Neural progenitor cell (in vitro differentiated cells): ENCODE measurements around the gene NRM. TPM values are rescaled to one million over a fixed set of nuclear protein-coding genes. Genes with fewer than 3 reads are reported as not detected.

ENCODE experiments used
- DNase-seq: peaks from one replicate; pipeline ENCODE4 v3.0.0-alpha.2; 2016; ENCODE audit warnings: low spot score
- H2AFZ ChIP-seq: fragments of 200-600 bp; sonication (generic); replicated peaks from 2 replicates; pipeline ENCODE4 v1.6.1; 2016; ENCODE audit warnings: antibody characterized with exemption
- H3F3A ChIP-seq: fragments of 200-600 bp; sonication (generic); 2 replicates; pipeline ENCODE4 v1.6.1; 2016; ENCODE audit warnings: antibody characterized with exemption, low read depth
- H3K27ac ChIP-seq: fragments of 200-600 bp; sonication (generic); 2 replicates; pipeline ENCODE4 v1.5.1; 2016; ENCODE audit warnings: mild to moderate bottlenecking
- H3K27me3 ChIP-seq: fragments of 200-600 bp; sonication (generic); 2 replicates; pipeline ENCODE4 v1.6.1; 2016; ENCODE audit warnings: mild to moderate bottlenecking, moderate library complexity
- H3K36me3 ChIP-seq: fragments of 200-600 bp; sonication (generic); 2 replicates; pipeline ENCODE4 v1.5.1; 2016
- H3K4me1 ChIP-seq: fragments of 200-600 bp; sonication (generic); 2 replicates; pipeline ENCODE4 v1.6.1; 2016; ENCODE audit warnings: mixed run types
- H3K4me2 ChIP-seq: fragments of 200-600 bp; sonication (generic); 2 replicates; pipeline ENCODE4 v1.6.1; 2016
- H3K4me3 ChIP-seq: fragments of 200-600 bp; sonication (generic); 2 replicates; pipeline ENCODE4 v1.5.1; 2016
- H3K79me2 ChIP-seq: fragments of 200-600 bp; sonication (generic); 2 replicates; pipeline ENCODE4 v1.6.1; 2016; ENCODE audit warnings: low read depth
- H3K9ac ChIP-seq: fragments of 200-600 bp; sonication (generic); 2 replicates; pipeline ENCODE4 v1.6.1; 2016
- H3K9me3 ChIP-seq: fragments of 200-600 bp; sonication (generic); 2 replicates; pipeline ENCODE4 v1.5.1; 2016; ENCODE audit warnings: low read depth
- H4K20me1 ChIP-seq: fragments of 200-600 bp; sonication (generic); 2 replicates; pipeline ENCODE4 v1.6.1; 2016; ENCODE audit warnings: low read depth
- H3K27ac Mint-ChIP-seq: 3 replicates; pipeline ENCODE4 v1.8.0; 2021; ENCODE audit warnings: mixed read lengths
- H3K27me3 Mint-ChIP-seq: 2 replicates; pipeline ENCODE4 v1.8.0; 2022; ENCODE audit warnings: low read depth, mild to moderate bottlenecking, inconsistent platforms, moderate library complexity, mixed read lengths; ENCODE audit not compliant: insufficient read depth
- H3K36me3 Mint-ChIP-seq: 3 replicates; pipeline ENCODE4 v1.8.0; 2021; ENCODE audit warnings: mixed read lengths
- H3K4me1 Mint-ChIP-seq: 3 replicates; pipeline ENCODE4 v1.8.0; 2021; ENCODE audit warnings: mixed read lengths
- H3K4me3 Mint-ChIP-seq: 3 replicates; pipeline ENCODE4 v1.8.0; 2021; ENCODE audit warnings: mild to moderate bottlenecking, moderate library complexity, mixed read lengths
- H3K9me3 Mint-ChIP-seq: 3 replicates; pipeline ENCODE4 v1.8.0; 2020; ENCODE audit warnings: mixed read lengths
- EZH2 ChIP-seq: fragments of 200-600 bp; sonication (generic); IDR thresholded peaks from 2 replicates; pipeline ENCODE4 v1.6.1; 2017; ENCODE audit warnings: antibody characterized with exemption, mild to moderate bottlenecking, moderate library complexity
- EZH2phosphoT487 ChIP-seq: fragments of 200-600 bp; sonication (generic); IDR thresholded peaks from 2 replicates; pipeline ENCODE4 v1.6.1; 2017; ENCODE audit warnings: antibody characterized with exemption
- total RNA-seq: library from RNA; depleted of rRNA; stranded (reverse); fragments of >200 nt; gene quantifications from 2 replicates; pipeline ENCODE4 v1.2.3, GENCODE V29; 2015; ENCODE audit warnings: low replicate concordance
- TF ChIP-seq, protein P1 (sequence below): fragments of 200-600 bp; sonication (generic); IDR thresholded peaks from 2 replicates; pipeline ENCODE4 v1.5.1; 2017; ENCODE audit warnings: antibody characterized with exemption, mild to moderate bottlenecking

The NRM gene
- total RNA-seq, 1 donor from 2014 or later = 12.4 TPM

DNA sequence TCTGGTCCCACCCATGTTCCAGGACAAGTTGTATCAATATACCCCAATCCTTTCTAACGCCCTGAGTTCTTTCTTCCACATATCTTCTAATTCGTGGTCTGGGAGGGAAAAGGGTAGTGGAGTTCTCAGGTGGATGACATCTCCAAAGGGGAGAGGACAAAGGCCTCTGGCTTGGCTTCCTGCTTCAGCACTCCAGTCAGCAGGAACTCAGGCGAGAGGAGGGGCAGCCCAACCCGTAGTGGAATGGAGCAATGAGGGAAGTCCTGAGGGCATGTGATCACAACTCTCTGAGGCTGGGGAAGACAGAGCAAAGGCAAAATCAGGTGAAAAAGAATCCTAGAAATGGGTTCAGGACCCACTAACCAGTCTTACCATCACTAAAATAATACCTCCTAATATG is 9.6 kb upstream of the NRM start:
- Histone ChIP-seq H3K27me3 (no peaks in the 10 kb centered on the region), H3K4me3 (no peak overlapping the region), H4K20me1 (no peaks in the 10 kb centered on the region), H3K36me3 (no peaks in the 10 kb centered on the region), H3F3A (peaks cover 5% of the 10 kb centered on the region), H2AFZ (no peak overlapping the region), H3K9ac (no peak overlapping the region), H3K79me2 (no peaks in the 10 kb centered on the region), H3K4me1 (no peaks in the 10 kb centered on the region), H3K4me2 (no peak overlapping the region), H3K9me3 (no peaks in the 10 kb centered on the region), H3K27ac (no peak overlapping the region)
- no peak for DNase-seq
- Mint-ChIP-seq H3K27me3 (peaks cover 3% of the 10 kb centered on the region), H3K4me1 (no peaks in the 10 kb centered on the region), H3K9me3 (no peaks in the 10 kb centered on the region), H3K27ac (no peak overlapping the region), H3K36me3 (peaks cover 44% of the 10 kb centered on the region), H3K4me3 (no peak overlapping the region)
- TF ChIP-seq, protein P1, sequence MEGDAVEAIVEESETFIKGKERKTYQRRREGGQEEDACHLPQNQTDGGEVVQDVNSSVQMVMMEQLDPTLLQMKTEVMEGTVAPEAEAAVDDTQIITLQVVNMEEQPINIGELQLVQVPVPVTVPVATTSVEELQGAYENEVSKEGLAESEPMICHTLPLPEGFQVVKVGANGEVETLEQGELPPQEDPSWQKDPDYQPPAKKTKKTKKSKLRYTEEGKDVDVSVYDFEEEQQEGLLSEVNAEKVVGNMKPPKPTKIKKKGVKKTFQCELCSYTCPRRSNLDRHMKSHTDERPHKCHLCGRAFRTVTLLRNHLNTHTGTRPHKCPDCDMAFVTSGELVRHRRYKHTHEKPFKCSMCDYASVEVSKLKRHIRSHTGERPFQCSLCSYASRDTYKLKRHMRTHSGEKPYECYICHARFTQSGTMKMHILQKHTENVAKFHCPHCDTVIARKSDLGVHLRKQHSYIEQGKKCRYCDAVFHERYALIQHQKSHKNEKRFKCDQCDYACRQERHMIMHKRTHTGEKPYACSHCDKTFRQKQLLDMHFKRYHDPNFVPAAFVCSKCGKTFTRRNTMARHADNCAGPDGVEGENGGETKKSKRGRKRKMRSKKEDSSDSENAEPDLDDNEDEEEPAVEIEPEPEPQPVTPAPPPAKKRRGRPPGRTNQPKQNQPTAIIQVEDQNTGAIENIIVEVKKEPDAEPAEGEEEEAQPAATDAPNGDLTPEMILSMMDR = no peak
- TF ChIP-seq EZH2phosphoT487 (no peak), EZH2 (no peak)

DNA sequence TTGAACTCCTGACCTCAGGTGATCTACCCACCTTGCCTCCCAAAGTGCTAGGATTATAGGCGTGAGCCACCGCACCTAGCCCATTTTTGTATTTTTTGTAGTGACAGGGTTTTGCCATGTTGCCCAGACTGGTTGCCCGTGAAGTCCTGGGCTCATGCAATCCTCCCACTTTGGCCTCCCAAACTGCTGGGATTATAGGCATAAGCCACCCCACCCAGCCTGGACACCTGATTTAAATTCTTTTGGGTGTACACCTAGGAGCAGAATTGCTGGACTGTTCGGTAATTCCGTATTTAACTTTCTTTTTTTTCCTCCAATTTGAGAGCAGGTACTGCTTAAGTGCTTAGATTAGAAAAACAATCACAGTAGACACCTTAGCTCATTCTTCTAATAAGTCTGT is 5.6 kb upstream of the NRM start:
- no peaks in the 10 kb centered on the region for H4K20me1 ChIP-seq
- DNase-seq = no peak
- H2AFZ ChIP-seq = no peak overlapping the region
- Mint-ChIP-seq H3K27ac (no peak overlapping the region), H3K36me3 (peaks cover 12% of the 10 kb centered on the region), H3K4me3 (no peak overlapping the region), H3K27me3 (peaks cover 2% of the 10 kb centered on the region), H3K9me3 (no peaks in the 10 kb centered on the region), H3K4me1 (peaks cover 7% of the 10 kb centered on the region)
- H3K4me1 ChIP-seq = peaks cover under 1% of the 10 kb centered on the region
- no peaks in the 10 kb centered on the region for H3K36me3 ChIP-seq
- H3K4me3 ChIP-seq = no peak overlapping the region
- H3K27me3 ChIP-seq = no peaks in the 10 kb centered on the region
- H3K9me3 ChIP-seq = no peaks in the 10 kb centered on the region
- H3F3A ChIP-seq = peaks cover 12% of the 10 kb centered on the region
- H3K4me2 ChIP-seq = no peak overlapping the region
- H3K9ac ChIP-seq = no peak overlapping the region
- no peaks in the 10 kb centered on the region for H3K79me2 ChIP-seq
- TF ChIP-seq EZH2phosphoT487 = no peak
- TF ChIP-seq EZH2 = no peak
- TF ChIP-seq, protein P1 = no peak
- H3K27ac ChIP-seq = no peak overlapping the region

DNA sequence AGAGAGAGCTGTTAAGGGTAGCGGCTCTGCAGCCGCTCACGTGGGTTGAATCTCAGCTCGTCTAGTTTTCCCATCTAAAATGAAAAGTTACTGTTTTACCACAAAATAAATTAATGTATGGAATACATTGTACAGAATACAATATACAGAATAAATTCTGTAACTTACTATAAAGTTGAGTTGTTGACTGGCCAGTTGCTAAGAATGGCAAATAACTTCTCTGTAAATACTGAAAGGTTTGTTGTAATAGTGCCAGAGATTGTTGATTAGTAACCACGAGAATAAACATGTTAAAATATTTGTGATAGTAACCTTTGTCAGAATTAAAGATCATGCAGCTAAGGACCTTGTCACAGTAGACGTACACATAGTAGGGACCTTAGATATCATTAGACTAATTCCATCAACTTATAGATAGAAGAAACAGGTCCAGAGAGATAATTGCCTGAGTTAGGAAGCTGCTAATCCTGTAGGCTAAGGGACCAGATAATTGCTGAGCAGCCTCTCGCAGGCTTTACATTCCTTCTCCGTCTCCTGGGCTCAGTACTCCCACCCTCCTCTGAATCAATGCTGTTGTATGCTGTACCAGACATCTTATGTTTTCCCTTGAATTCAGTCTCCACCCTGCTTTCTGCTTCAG is 544 bp upstream of the NRM start:
- Mint-ChIP-seq H3K27ac (peak overlapping the region; percentile 30), H3K27me3 (peaks cover 5% of the 10 kb centered on the region), H3K4me3 (peak overlapping the region; percentile 92), H3K4me1 (peaks cover 43% of the 10 kb centered on the region), H3K9me3 (no peaks in the 10 kb centered on the region), H3K36me3 (peaks cover 6% of the 10 kb centered on the region)
- Histone ChIP-seq H3K36me3 (no peaks in the 10 kb centered on the region), H3K27me3 (no peaks in the 10 kb centered on the region), H3K4me1 (peaks cover 23% of the 10 kb centered on the region), H3K79me2 (peaks cover 29% of the 10 kb centered on the region), H3K4me2 (peak overlapping the region; percentile 88), H3K4me3 (peak overlapping the region; percentile 76), H3K9ac (no peak overlapping the region), H2AFZ (peak overlapping the region; percentile 89), H3F3A (peaks cover 43% of the 10 kb centered on the region), H3K9me3 (no peaks in the 10 kb centered on the region), H3K27ac (peak overlapping the region; percentile 35), H4K20me1 (no peaks in the 10 kb centered on the region)
- peak; percentile 79 for DNase-seq
- TF ChIP-seq, protein P1 = no peak
- TF ChIP-seq EZH2 (no peak), EZH2phosphoT487 (no peak)
